Fibroblast of mammary gland (primary cell): Measurements from ENCODE around the gene PALB2.
"Not testable (repeated sequence)": the region's sequence is repeated elsewhere in the genome, so short reads cannot be mapped to it uniquely, and the experiment has no call there.

Source experiments
- DNase-seq: peaks from one replicate; pipeline ENCODE4 v3.0.0-alpha.2; 2010; ENCODE audit warnings: low read depth
- H3K4me3 ChIP-seq: 2 replicates; pipeline ENCODE4 v1.5.1; 2011; ENCODE audit warnings: low read depth, mild to moderate bottlenecking, low read length, moderate library complexity; ENCODE audit not compliant: control insufficient read depth
- CTCF ChIP-seq: conservative IDR thresholded peaks from 2 replicates; pipeline ENCODE4 v1.5.1; 2011; ENCODE audit warnings: low read depth, low read length, inconsistent platforms; ENCODE audit not compliant: control insufficient read depth, insufficient read depth

The PALB2 gene

DNA sequence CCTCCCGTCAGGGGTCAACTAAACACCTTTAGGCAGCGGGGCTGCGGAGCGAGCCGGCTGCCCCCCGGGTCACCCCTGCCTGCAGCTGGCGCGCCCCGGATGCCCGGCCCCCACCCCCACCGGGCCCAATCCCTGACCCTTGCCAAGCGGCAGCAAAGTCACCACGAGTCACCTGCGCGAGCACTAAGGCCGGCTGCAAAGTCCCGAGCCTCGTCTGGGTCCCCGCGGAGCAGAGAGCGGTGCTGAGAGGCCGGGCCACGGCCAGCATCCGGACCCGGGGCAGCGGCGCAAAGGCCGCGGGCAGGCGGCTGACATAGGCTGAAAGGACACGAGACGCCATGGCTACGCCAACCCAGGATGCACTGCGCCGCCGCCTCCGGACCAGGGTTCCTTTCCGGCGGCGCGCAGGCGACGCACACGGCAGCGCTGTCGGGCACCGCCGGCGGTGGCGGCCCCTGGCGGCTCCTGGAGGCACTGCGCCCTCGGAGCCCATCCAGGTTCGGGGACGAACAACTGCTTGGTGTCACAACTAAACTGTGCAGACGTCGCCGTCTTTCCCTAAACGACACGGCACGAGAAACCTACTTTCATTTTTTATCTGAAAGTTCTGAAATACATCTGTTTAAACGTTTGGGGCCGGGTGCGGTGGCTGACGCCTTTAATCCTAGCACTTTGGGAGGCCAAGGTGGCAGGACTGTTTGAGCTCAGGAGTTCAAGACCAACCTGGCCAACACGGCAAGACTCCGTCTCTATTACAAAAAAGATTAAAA lies 45.0 kb downstream of the PALB2 start, which contains the start of gene NDUFAB1:
NDUFAB1 (minus strand) TSS at position 366 of the 770 bp plus-strand sequence; CDS start at position 340, 26 bp downstream.
- H3K4me3 ChIP-seq: peak within 1 kb of the TSS; percentile 99
- peak; percentile 44 for TF ChIP-seq CTCF
- peak; percentile 82 for DNase-seq

DNA sequence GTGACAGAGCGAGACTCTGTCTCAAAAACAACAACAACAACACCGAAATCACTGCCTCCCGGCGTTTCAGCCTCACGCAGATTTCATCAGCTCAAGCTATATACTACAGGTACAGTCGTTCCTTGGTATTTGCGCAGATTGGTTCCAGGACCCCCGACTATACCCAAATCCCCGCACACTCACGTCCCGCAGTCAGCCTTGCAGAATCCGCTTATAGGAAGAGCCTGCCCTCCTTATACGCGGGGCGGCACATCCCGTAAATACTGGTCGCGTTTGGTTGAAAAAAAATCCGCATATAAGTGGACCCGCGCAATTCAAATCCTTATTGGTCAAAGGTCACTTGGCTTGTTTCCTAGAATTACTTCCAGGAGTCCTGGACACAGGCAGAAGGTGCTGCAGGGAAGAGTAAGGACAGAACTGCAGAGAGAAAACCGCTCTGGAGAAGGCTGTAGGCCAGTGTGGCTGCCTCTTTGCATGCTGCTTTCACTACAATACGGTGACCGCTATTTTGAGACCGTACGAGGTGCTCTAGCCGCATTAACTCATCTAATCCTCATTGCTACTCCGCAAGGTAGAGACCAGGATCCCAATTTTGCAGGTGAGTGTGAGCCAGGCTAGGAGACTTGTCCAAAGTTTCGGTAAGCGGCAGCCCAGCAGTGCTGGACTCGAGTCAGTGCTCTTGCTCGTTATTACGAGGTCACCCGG lies 45.7 kb downstream of the PALB2 start:
- H3K4me3 ChIP-seq: peak overlapping the region; percentile 99
- peak; percentile 15 for DNase-seq
- TF ChIP-seq CTCF: no peak

DNA sequence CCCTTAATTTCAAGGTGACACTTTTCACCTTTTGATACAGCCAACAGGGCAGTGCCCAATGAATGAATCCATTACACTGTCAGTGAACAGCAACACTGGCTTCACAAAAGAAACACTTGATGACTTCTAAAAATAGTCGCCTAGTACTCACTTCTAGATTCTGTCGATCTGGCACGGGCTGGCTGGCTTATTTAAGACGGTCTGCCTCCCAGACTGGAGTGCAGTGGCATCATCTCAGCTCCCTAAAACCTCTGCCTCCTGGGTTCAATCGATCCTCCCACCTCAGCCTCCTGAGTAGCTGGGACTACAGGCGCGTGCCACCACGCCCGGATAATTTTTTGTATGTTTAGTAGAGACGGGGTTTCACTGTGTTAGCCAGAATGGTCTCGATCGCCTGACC lies 46.9 kb downstream of the PALB2 start:
- no peak overlapping the region for H3K4me3 ChIP-seq
- no peak for TF ChIP-seq CTCF
- DNase-seq: no peak

DNA sequence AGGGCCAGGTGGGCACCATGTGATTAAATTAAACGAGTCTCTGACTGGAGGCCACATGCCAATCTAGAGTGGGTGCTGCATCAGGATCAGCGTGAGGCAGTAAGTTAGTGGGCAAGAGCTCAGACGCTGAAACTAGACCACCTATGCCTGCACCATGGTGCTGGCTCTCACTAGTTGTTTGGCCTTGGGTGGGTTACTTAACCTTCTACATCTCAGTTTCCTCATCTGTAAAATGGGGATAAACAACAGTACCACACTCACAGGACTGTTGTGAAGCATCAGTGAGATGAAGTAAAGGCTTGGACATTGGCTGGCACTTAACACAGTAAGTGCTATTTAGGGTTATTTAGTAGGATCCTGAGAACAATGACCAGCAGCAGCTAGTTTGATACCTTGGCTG lies 50.9 kb downstream of the PALB2 start:
- no peak for DNase-seq
- no peak for TF ChIP-seq CTCF
- H3K4me3 ChIP-seq: no peak overlapping the region

DNA sequence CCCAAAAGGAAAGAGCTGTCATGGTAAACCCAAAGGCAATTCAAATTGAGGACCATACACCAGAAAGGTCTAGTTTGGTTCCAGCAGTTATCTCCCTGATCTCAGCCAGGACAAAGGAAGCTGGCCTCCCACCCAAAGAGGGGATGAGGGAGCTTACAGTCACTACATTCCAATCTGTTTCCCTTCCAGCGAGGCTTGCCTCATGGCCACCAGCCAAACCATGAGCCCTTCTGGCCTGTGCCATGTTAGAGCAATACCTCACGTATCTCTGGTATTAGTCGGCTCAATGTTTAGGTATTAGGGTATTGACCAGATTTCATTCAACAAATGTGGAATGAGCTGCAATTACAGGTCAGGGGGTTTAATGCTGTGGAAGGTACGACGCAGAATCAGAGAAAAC lies 53.4 kb downstream of the PALB2 start:
- DNase-seq: peak; percentile 88
- H3K4me3 ChIP-seq: no peak overlapping the region
- no peak for TF ChIP-seq CTCF

DNA sequence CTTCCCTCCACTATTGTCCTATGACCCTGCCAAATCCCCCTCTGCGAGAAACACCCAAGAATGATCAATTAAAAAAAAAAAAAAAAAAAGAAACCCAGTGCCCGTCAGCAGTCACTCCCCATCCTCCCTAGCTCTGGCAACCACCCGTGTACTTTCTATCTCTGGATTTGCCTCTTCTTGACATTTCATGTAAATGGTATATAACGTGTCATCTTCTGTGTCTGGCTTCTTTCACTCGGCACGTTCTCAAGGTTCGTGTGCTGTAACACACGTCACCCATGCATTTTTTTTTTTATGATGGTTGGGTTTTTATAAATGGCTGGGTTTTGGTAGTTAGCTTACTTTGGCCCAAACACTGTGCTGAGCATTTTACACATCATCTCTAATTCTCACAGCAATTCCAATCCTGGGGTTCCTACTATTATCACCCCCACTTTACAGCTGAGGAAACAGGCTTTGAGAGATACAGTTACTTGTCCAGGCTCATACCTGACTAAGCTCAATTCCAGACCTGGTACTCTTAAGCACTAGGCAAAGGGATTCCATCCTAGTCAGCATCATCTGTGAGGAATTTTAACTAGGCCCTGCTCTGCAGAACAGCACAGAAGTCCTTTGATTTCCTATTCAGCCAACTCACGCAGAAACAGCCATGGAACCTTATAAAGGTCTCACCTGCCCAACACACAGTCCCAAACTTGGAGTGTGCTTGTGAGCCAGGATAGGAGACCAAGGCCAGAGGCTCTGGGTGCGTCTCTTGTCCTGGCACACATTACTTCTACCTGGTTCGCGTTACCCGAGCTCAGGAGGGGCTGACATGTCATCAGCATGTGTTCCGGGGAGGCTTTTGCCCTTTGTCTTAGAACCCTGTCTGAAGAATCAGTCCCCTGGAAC lies 56.7 kb downstream of the PALB2 start:
- TF ChIP-seq CTCF: no peak
- no peak overlapping the region for H3K4me3 ChIP-seq
- DNase-seq: no peak

DNA sequence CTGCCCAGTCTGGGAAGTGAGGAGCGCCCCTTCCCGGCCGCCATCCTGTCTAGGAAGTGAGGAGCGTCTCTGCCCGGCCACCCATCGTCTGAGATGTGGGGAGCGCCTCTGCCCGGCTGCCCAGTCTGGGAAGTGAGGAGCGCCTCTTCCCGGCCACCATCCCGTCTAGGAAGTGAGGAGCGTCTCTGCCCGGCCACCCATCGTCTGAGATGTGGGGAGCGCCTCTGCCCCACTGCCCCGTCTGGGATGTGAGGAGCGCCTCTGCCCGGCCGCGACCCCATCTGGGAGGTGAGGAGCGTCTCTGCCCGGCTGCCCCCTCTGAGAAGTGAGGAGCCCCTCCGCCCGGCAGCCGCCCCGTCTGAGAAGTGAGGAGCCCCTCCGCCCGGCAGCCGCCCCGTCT lies 57.8 kb downstream of the PALB2 start:
- not testable (repeated sequence) for H3K4me3 ChIP-seq, DNase-seq
